AG04450 (cell line): ENCODE results near the gene GATD1. TPM values are rescaled to one million over a fixed set of nuclear protein-coding genes. Genes with fewer than 3 reads are reported as not detected.
"Not testable (repeated sequence)": the region's sequence is repeated elsewhere in the genome, so short reads cannot be mapped to it uniquely, and the experiment has no call there.

Experiments
- CTCF ChIA-PET: fragments of 300-600, 350-600 bp; formaldehyde crosslinking; extraction: SDS; loops from one replicate; lab custom pipeline; 2022; ENCODE audit warnings: antibody characterized with exemption, inconsistent platforms; lab: Charles Lee
- POLR2A ChIA-PET: fragments of 350-600 bp; formaldehyde crosslinking; extraction: SDS; loops from one replicate; lab custom pipeline; 2021; ENCODE audit warnings: antibody characterized with exemption, inconsistent platforms; lab: Yijun Ruan, JAX
- DNase-seq: peaks from one replicate; pipeline ENCODE4 v3.0.0-alpha.2; 2011; ENCODE audit warnings: low read depth, low spot score
- H3K27ac ChIP-seq: one replicate; pipeline ENCODE4 v1.5.1; 2012; ENCODE audit warnings: low read depth, low read length, control low read depth
- H3K27me3 ChIP-seq: one replicate; pipeline ENCODE4 v1.6.0; 2012; ENCODE audit warnings: low read length; ENCODE audit not compliant: control insufficient read depth, insufficient read depth
- H3K4me3 ChIP-seq: 2 replicates; pipeline ENCODE4 v1.5.1; 2011; ENCODE audit warnings: mild to moderate bottlenecking, low read depth, low read length, control low read depth
- H3K9me3 ChIP-seq: 2 replicates; pipeline ENCODE4 v1.5.1; 2012; ENCODE audit warnings: low read length; ENCODE audit not compliant: control insufficient read depth, insufficient read depth
- polyA plus RNA-seq: library from polyadenylated mRNA; depleted of rRNA; stranded (reverse); fragments of >200 nt; gene quantifications from 2 replicates; pipeline ENCODE4 v1.2.3, GENCODE V29; 2011
- TF ChIP-seq, protein P1 (sequence below): IDR thresholded peaks from 2 replicates; pipeline ENCODE4 v1.5.1; 2011; ENCODE audit warnings: low read depth, low read length, control low read depth, inconsistent platforms

Gene GATD1
- polyA plus RNA-seq, 1 experiment: 15.0 TPM

DNA sequence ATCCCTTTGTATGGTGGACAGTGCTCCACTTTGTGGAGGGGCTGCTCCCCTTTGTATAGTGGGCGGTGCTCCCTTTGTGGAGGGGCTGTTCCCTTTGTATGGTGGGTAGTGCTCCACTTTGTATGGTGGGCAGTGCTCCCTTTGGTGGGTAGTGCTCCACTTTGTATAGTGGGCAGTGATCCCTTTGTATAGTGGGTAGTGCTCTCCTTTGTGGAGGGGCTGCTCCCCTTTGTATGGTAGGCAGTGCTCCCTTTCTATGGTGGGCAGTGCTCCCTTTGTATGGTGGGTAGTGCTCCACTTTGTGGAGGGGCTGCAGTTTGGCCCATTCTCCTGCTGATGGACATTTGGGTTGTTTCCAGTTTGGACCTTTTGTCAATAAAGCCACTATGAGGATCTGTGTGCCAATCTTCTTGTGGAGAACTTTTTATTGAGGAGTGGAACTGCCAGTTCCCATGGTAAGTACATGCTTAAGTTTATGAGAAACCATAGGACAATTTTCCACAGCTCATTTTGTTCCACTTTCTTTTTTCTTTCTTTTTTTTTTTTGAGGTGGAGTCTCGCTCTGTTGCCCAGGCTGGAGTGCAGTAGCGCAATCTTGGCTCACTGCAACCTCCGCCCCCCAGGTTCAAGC lies 34.6 kb downstream of the GATD1 start:
- CTCF ChIA-PET: no interaction called here
- POLR2A ChIA-PET: interaction anchor here (1.3 kb wide), 1 partner anchor 76 kb away, joined by 3 read pairs; the partner anchor contains the start of gene PNPLA2
- Histone ChIP-seq H3K9me3 (no peaks in the 10 kb centered on the region; the same call in 1 of the 2 replicates), H3K4me3 (no peak overlapping the region), H3K27ac (no peak overlapping the region), H3K27me3 (peaks cover 11% of the 10 kb centered on the region)
- TF ChIP-seq, protein P1, sequence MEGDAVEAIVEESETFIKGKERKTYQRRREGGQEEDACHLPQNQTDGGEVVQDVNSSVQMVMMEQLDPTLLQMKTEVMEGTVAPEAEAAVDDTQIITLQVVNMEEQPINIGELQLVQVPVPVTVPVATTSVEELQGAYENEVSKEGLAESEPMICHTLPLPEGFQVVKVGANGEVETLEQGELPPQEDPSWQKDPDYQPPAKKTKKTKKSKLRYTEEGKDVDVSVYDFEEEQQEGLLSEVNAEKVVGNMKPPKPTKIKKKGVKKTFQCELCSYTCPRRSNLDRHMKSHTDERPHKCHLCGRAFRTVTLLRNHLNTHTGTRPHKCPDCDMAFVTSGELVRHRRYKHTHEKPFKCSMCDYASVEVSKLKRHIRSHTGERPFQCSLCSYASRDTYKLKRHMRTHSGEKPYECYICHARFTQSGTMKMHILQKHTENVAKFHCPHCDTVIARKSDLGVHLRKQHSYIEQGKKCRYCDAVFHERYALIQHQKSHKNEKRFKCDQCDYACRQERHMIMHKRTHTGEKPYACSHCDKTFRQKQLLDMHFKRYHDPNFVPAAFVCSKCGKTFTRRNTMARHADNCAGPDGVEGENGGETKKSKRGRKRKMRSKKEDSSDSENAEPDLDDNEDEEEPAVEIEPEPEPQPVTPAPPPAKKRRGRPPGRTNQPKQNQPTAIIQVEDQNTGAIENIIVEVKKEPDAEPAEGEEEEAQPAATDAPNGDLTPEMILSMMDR: no peak
- no peak for DNase-seq

DNA sequence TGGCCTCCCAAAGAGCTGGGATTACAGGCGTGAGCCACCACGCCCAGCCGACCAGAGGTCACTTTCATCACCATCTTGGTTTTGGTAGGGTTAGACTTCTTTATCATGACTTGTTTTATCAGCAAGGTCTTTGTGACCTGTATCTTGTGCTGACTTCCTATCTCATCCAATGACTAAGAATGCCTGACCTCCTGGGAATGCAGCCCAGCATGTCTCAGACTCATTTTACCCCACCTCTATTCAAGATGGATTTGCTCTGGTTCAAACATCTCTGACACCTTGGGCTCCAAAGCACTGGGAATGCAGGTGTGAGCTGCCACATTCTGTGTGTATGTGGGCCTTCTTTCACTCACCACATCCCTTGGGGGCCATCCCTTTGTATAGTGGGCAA lies 35.1 kb downstream of the GATD1 start:
- ChIA-PET POLR2A (no interaction called here), CTCF (no interaction called here)
- no peak for DNase-seq
- TF ChIP-seq, protein P1: no peak
- Histone ChIP-seq H3K27ac (no peak overlapping the region), H3K27me3 (peaks cover 15% of the 10 kb centered on the region), H3K4me3 (no peak overlapping the region), H3K9me3 (no peaks in the 10 kb centered on the region; the same call in 1 of the 2 replicates)

DNA sequence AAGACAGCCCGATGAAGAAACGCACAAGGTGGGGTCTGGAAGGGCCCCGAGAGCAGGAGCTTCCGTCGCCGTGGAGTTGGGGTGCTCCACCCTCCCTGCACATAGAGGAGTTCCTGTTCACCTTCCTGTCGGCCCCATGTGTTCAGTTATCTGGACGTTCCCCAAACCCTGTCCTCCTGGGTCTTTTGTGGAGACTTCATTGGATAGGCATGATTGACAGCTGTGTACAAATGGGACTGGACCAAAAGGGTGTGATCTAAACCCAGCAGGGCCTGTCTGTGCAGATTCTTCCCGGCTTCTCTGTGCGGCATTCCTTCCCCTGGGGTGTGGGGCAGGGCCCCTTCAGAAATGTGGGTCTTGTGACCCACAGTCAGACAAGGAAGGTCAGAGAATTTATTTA lies 39.4 kb downstream of the GATD1 start:
- DNase-seq, POLR2A ChIA-PET, H3K9me3 ChIP-seq, CTCF ChIA-PET, H3K4me3 ChIP-seq, H3K27ac ChIP-seq: not testable (repeated sequence)
- H3K27me3 ChIP-seq: peaks cover 17% of the 10 kb centered on the region

DNA sequence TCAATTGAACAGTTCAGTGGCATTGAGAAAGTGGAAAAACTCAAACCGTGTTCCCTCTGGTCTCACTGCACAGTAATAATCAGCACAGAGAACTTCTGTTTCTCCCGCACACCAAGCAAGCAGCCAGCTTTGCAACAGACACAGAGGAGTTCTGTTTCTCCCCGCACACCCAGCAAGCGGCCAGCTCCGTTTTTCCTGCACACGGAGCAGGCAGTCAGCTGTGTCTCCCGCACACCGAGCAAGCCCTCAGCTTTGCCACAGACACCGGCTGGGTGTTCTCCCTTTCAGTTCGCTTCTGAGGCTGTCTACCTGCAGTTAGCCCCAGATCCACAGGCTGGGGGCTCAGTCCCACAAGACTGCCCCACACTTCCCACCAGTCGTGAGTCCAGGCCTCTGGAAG lies 39.9 kb downstream of the GATD1 start:
- POLR2A ChIA-PET: no interaction called here
- Histone ChIP-seq H3K4me3 (no peak overlapping the region), H3K27ac (no peak overlapping the region), H3K27me3 (peaks cover 18% of the 10 kb centered on the region), H3K9me3 (no peaks in the 10 kb centered on the region; the same call in 1 of the 2 replicates)
- no peak for DNase-seq
- TF ChIP-seq, protein P1: no peak
- CTCF ChIA-PET: no interaction called here

DNA sequence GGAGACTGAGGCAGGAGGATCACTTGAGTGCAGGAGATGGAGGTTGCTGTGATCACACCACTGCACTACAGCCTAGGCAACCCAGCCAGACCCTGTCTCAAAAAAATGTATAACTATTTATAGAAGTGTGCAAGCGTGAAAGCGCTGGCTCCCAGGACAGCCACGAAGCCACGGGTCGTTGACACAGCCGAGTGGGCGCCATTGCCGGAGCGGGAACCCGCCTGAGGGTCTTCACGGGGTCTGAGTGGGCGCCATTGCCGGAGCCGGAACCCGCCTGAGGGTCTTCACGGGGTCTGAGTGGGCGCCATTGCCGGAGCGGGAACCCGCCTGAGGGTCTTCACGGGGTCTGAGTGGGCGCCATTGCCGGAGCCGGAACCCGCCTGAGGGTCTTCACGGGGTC lies 42.7 kb downstream of the GATD1 start:
- POLR2A ChIA-PET, H3K27ac ChIP-seq, CTCF ChIA-PET, DNase-seq, H3K9me3 ChIP-seq, H3K4me3 ChIP-seq: not testable (repeated sequence)
- H3K27me3 ChIP-seq: peaks cover 18% of the 10 kb centered on the region

DNA sequence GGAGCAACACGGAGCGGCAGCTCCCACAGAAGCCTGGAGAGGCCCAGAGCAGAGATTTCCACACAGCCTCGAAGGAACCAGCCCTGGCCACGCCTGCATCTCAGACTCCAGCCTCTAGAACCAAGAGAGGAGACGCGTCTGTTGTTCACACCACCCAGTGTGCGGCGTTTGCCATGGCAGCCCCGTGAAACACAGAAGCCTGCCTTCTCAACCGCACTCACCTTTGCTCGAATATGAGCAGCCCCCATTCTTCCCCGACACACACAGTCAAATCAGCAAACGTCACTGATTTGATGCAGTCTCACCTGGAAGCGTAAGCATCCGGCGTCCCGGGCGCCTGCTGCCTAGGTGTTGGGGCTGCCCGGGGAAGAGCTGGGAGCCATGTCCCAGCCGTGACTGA lies 44.2 kb downstream of the GATD1 start:
- peaks cover 11% of the 10 kb centered on the region for H3K27me3 ChIP-seq
- CTCF ChIA-PET: interaction anchor here (1.4 kb wide), 1 partner anchor 10 kb away, joined by 3 read pairs; no protein-coding TSS in a partner anchor
- DNase-seq: no peak
- H3K4me3 ChIP-seq: no peak overlapping the region
- H3K9me3 ChIP-seq: no peaks in the 10 kb centered on the region; the same call in 1 of the 2 replicates
- POLR2A ChIA-PET: no interaction called here
- TF ChIP-seq, protein P1: no peak
- H3K27ac ChIP-seq: no peak overlapping the region
